Spleen (tissue), 7 donors: ENCODE data around the gene PLBD2.

Experiments
- POLR2A ChIP-seq, 3 donors: fragments of 450-650 bp; IDR thresholded peaks; one replicate each; pipeline ENCODE4 v1.5.1; 2017; ENCODE audit warnings: antibody characterized with exemption in 3 of 3, mild to moderate bottlenecking in 1 of 3
- TF ChIP-seq, protein P1 (sequence below), 11 experiments: fragments of 200-600 bp in 7 of 11; fragments of 450-650 bp in 4 of 11; sonication (generic) in 4 of 11; IDR thresholded peaks in 8 of 11; conservative IDR thresholded peaks in 3 of 11; 1 replicate in 7 of 11; 2 replicates in 4 of 11; pipeline versions ENCODE4 v1.4.0 to v1.8.0; 2016 to 2021; ENCODE audit warnings: antibody characterized with exemption in 11 of 11, inconsistent platforms in 4 of 11, mild to moderate bottlenecking in 1 of 11
- donor health status: DM: no; HTN: no; CAD: no; lungs with moderate emphysema.
- donor health status: DM: no; HTN: no; CAD: no.
- donor health status: DM: no; HTN: no; CAD: no.

DNA sequence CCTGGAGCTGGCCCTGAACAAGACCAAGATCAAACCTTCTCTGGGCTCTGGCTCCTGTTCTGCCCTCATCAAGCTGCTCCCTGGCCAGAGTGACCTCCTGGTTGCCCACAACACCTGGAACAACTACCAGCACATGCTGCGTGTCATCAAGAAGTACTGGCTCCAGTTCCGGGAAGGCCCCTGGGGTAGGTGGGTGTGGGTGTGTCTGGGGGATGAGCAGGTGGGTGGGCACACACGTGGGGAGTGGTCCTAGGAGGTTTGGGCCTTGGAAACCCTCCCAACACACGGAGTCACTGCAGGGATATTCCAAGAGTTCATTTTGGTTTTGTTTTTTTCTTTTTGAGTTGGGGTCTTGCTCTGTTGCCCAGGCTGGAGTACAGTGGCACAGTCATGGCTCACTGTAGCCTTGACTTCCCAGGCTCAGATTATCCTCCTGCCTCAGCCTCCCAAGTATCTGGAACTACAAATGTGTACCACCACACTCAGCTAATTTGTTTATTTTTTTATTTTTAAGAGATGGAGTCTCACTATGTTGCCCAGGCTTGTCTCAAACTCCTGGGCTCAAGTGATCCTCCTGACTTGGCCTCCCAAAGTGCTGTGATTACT, 16.5 kb downstream of the PLBD2 start:
- TF ChIP-seq, protein P1, sequence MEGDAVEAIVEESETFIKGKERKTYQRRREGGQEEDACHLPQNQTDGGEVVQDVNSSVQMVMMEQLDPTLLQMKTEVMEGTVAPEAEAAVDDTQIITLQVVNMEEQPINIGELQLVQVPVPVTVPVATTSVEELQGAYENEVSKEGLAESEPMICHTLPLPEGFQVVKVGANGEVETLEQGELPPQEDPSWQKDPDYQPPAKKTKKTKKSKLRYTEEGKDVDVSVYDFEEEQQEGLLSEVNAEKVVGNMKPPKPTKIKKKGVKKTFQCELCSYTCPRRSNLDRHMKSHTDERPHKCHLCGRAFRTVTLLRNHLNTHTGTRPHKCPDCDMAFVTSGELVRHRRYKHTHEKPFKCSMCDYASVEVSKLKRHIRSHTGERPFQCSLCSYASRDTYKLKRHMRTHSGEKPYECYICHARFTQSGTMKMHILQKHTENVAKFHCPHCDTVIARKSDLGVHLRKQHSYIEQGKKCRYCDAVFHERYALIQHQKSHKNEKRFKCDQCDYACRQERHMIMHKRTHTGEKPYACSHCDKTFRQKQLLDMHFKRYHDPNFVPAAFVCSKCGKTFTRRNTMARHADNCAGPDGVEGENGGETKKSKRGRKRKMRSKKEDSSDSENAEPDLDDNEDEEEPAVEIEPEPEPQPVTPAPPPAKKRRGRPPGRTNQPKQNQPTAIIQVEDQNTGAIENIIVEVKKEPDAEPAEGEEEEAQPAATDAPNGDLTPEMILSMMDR (IDR thresholded peaks at IDR 0.05 in 8 of 11, conservative IDR thresholded peaks at IDR 0.05 in 3 of 11): no peak
- TF ChIP-seq POLR2A (IDR thresholded peaks at IDR 0.05): no peak
